Endothelial cell (in vitro differentiated cells): Measurements from ENCODE around the gene RENBP. TPM values are rescaled to one million over a fixed set of nuclear protein-coding genes. Genes with fewer than 3 reads are reported as not detected.
A peak's percentile ranks its signal among the peaks of the same experiment; 100 is the strongest.
"Not testable (repeated sequence)": the region's sequence is repeated elsewhere in the genome, so short reads cannot be mapped to it uniquely, and the experiment has no call there.

Source experiments
- DNase-seq: peaks from one replicate; pipeline ENCODE4 v3.0.0; 2021; ENCODE audit warnings: low spot score
- H3K27ac Mint-ChIP-seq: one replicate; pipeline ENCODE4 v1.8.0; 2021; ENCODE audit warnings: mixed read lengths, inconsistent platforms; ENCODE audit not compliant: unreplicated experiment
- H3K27me3 Mint-ChIP-seq: one replicate; pipeline ENCODE4 v1.8.0; 2021; ENCODE audit warnings: mild to moderate bottlenecking, moderate library complexity, mixed read lengths, inconsistent platforms; ENCODE audit not compliant: unreplicated experiment
- H3K36me3 Mint-ChIP-seq: one replicate; pipeline ENCODE4 v1.8.0; 2021; ENCODE audit warnings: mild to moderate bottlenecking, low read depth, mixed read lengths, inconsistent platforms; ENCODE audit not compliant: unreplicated experiment
- H3K4me1 Mint-ChIP-seq: one replicate; pipeline ENCODE4 v1.8.0; 2021; ENCODE audit warnings: mild to moderate bottlenecking, mixed read lengths, inconsistent platforms; ENCODE audit not compliant: unreplicated experiment
- H3K4me3 Mint-ChIP-seq: one replicate; pipeline ENCODE4 v1.8.0; 2021; ENCODE audit warnings: mild to moderate bottlenecking, mixed read lengths, inconsistent platforms; ENCODE audit not compliant: unreplicated experiment
- H3K9me3 Mint-ChIP-seq: one replicate; pipeline ENCODE4 v1.8.0; 2021; ENCODE audit warnings: mixed read lengths, inconsistent platforms; ENCODE audit not compliant: unreplicated experiment
- CTCF ChIP-seq: fragments of 200-600 bp; sonication (generic); IDR thresholded peaks from one replicate; pipeline ENCODE4 v1.5.0; 2021; ENCODE audit warnings: antibody characterized with exemption; ENCODE audit not compliant: unreplicated experiment
- total RNA-seq: library from RNA; stranded (reverse); fragmentation: NEBNext Ultra II Directional; extraction: Animal tissue kit (Norgen Biotek cat#: 25700); gene quantifications from one replicate; pipeline ENCODE4 v1.2.1, GENCODE V29; 2021; ENCODE audit not compliant: unreplicated experiment

RENBP gene
- total RNA-seq, 1 donor from 2014 or later, result 19.3 TPM

- Mint-ChIP-seq H3K9me3 (no peaks in the 10 kb centered on the region), H3K36me3 (no peaks in the 10 kb centered on the region), H3K27me3 (peaks cover 4% of the 10 kb centered on the region), H3K4me3 (no peak overlapping the region), H3K27ac (no peak overlapping the region), H3K4me1 (peaks cover 4% of the 10 kb centered on the region)
- no peak for TF ChIP-seq CTCF
- no peak for DNase-seq
These were observed 37.5 kb upstream of the RENBP start for GRCh38 chrX:153981771-153982533.

DNA sequence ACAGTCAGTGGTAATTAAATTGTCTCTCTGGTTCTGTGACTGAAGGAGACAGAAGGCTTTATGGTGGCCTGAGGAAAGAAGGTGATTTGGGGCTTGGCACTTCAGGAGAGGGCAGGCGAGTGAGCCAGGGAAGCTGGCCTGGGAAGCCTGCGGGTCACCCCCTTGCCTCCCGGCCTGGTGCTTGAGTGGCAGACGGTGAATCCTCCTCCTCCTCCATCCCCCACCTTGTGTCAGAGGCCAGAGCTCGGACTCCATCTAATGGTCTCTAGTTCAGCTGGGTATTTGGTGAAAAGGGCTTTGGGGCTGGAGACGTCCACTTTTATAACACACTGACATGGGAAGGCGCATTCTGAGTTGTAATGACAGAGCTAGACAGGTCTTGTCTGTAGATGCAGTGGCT lies 36.8 kb upstream of the RENBP start:
- DNase-seq, result no peak
- H3K27ac Mint-ChIP-seq, result no peak overlapping the region

DNA sequence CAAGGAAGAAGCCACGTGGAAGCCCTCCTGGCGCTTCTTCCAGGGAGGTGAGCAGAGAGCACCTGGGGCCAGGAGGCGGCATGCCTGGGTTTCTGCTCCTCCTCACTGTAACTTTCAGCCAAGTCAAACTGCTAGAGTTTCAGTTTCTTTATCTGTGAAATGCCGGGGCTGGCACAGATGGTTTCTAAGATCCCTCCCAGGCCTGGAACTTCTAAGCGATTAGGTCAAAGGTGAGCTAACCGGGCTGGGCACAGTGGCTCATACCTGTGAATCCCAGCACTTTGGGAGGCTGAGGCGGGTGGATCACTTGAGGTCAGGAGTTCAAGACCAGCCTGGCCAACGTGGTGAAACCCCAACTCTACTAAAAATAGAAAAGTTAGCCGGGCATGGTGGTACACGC lies 36.0 kb upstream of the RENBP start:
- not testable (repeated sequence) for H3K4me1 Mint-ChIP-seq, DNase-seq, H3K27me3 Mint-ChIP-seq, H3K36me3 Mint-ChIP-seq, H3K4me3 Mint-ChIP-seq, H3K9me3 Mint-ChIP-seq, H3K27ac Mint-ChIP-seq

More for the DNA sequence above, 36.8 kb upstream of the RENBP start:
- H3K4me3 Mint-ChIP-seq, result no peak overlapping the region
- peaks cover 4% of the 10 kb centered on the region for H3K4me1 Mint-ChIP-seq
- H3K9me3 Mint-ChIP-seq, result no peaks in the 10 kb centered on the region
- TF ChIP-seq CTCF, result no peak
- H3K27me3 Mint-ChIP-seq, result peaks cover 4% of the 10 kb centered on the region
- H3K36me3 Mint-ChIP-seq, result no peaks in the 10 kb centered on the region

GRCh38 chrX:153974726-153975286 lies 30.4 kb upstream of the RENBP start:
- Mint-ChIP-seq H3K36me3 (no peaks in the 10 kb centered on the region), H3K4me3 (no peak overlapping the region), H3K27ac (no peak overlapping the region), H3K27me3 (peaks cover 3% of the 10 kb centered on the region), H3K4me1 (peaks cover 11% of the 10 kb centered on the region), H3K9me3 (no peaks in the 10 kb centered on the region)
- DNase-seq, result no peak
- TF ChIP-seq CTCF, result no peak

- TF ChIP-seq CTCF, result no peak
- Mint-ChIP-seq H3K27me3 (peaks cover 6% of the 10 kb centered on the region), H3K9me3 (no peaks in the 10 kb centered on the region), H3K4me1 (peaks cover 11% of the 10 kb centered on the region), H3K36me3 (no peaks in the 10 kb centered on the region), H3K27ac (no peak overlapping the region), H3K4me3 (peak overlapping the region; percentile 34)
- DNase-seq, result no peak
These were observed 29.7 kb upstream of the RENBP start for GRCh38 chrX:153974003-153974725.
